Activated T-cell treated with anti-CD3 and anti-CD28 coated beads for 1 hour (primary cell): ENCODE measurements around the gene FBN1.

Experiments
- DNase-seq: peaks from one replicate; pipeline ENCODE4 v3.0.0-alpha.2; 2020; ENCODE audit warnings: low read depth

FBN1 gene

DNA sequence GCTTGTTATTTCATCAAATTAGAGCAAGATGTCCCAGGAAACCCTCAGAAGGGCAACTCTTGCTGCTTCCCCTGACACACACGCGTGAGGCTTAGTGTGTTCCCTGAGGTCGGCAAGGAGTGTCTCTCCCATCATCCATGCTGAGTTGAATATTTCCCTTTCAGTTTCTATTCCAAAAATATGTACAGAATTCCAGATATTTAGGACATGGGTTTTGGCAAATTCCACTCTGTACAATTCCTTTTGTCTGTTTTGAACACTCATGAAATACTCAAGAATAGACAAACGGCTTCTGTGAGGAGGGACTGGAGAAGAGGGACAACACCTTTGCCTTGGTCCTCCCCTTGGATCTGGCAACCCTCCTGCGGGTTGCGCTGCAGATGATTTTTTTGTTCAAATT lies 176.2 kb downstream of the FBN1 start:
- no peak for DNase-seq

DNA sequence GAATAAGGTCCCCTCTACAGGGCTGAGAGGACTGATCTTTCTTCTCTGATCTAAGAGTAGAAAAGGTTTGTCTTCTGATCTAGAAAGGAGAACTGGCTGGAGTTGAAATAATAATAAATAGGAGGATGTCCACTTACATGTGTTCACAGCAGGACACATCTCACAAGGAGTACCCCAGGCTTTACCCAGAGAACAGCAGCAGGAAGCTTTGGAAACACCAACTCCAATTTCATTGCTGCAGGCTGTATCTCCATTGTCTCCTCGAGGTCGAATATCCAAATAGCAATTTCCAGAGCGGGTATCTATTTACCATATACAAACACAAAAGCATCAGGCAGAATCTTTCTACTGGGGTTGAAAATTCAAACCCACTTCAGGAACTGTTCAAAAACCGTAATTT lies 177.7 kb downstream of the FBN1 start:
- no peak for DNase-seq

DNA sequence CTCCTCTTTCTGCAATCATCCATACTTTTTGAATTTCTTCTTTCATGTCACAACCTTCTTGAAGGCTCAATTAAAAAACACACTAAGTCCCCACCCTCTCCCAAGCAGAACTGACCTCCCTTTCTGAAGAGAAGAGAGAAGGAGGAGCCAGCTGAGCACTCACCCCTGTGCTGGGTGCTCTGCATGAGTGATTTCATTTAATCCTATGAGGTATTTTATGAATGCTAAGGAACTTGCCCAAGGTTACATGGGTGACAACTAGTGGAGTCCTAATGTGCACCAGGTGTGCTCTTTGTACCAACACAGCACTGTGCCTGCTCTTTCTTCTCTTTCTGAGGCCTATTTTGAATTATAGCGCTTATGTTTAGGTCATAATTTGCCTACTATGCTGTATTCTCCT lies 178.7 kb downstream of the FBN1 start:
- DNase-seq, result no peak

DNA sequence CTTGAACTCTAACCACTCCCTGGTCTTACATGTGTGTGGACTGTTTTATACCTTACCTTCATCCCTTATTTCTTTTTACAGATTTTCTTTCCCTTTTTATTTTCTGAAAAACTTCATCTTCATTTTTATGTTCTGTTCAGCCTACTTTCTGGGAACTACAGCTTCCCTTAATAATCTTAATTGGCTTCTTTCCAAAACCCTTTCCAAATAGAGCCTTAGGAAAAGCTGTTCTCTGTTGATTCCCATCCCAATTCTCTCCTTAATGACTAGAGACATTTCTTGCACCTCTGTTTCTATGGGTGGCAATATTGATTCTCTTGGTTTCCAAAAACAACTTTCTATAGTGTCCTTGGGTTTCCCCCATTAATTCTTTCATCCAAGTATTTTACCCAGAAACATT lies 179.4 kb downstream of the FBN1 start:
- no peak for DNase-seq

DNA sequence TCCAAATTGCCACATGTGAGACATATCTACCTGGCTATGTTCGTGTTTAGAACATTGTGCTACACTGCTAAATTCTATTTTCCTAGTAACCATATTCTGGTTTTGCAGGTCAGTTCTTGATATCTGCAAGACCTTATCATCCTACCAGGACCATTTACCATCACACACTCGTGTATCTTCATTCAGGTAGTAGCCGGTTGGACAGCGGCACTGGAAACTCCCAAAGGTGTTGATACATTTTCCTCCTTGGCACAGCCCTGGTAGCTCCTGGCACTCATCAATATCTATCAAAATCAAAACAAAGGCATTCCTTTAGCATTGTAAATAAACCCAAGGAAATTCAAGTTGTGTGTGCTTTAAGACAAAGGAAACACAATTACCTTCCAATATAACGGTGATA lies 180.1 kb downstream of the FBN1 start:
- DNase-seq, result no peak

DNA sequence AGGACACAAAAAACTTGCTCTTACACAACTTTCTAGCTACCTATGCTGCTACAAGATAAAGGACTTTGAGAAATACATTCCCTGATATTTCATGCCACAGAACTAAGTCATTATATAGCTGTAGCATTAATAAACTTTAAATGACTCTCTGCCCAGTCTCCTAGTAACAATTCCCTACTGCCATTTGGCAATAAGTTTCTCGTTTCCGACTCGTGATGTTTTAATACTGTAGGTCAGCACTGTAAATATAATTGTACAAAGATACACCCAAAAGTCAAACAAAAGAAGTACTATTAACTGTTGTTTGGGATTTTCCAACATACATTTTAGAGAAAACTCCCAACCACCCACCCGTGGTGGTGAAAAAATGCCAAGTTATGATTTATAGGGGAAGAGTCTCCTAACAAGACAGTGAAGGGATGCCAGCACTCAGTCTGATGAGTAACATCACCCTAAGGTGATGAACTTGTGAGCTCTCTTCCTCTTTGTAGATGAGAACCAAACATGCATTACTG lies 182.1 kb downstream of the FBN1 start:
- no peak for DNase-seq

DNA sequence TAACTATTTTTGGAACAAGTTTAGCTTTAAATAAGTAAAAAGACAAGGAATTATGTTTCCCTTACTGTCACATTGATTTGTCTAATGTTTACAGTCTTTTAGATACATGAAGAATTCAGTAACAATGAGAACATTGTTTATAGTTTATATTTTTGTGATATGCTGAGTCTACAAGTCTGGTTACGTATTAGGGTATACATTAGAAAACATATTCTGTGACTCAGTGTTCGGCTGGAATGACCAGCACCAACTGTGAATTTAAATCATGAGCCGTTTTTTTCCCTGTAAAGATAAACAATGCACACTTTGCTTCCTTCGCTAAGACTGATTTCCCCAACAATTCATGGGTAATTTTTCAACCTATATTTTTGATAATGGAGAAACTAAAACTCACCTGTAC lies 182.8 kb downstream of the FBN1 start:
- no peak for DNase-seq

DNA sequence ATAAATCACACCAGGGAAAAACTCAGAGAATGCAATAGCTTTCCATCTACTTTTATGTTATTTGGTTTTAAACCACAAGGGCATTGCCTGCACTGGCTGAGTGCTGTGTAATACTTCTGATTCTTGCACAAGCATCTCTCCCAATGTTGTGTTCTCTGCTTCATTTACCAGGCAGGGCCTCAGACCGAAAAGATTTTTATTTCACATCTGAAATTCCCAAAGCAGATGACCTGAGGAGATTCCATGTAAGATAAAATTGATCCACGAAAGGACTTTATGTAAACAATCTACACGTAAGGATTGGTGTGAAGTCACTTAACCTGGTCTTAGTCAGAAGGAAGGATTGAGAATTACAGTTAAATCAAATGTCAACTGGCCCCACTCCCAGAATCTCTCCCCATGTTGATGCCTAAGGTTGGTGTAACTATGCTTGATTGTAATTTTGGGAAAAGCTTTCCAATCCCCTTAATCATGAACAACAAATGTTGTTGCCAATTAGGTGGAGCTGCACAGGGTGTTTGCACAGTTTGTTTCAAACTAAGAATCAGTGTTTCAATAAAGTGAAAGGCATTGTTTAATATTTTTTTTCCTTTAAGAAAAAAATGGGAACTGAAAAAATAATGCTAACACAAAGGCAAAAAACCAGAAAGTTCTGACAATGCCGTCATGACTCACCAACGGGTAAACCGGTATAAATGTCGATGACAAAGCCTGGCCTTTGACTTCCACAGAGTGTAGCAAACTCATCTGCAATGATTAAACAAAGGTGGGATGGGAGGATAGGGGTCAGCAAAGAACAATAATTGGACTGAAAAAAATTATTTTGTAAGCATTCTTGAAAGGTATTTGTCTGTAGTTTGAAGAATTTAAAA lies 185.7 kb downstream of the FBN1 start:
- no peak for DNase-seq

DNA sequence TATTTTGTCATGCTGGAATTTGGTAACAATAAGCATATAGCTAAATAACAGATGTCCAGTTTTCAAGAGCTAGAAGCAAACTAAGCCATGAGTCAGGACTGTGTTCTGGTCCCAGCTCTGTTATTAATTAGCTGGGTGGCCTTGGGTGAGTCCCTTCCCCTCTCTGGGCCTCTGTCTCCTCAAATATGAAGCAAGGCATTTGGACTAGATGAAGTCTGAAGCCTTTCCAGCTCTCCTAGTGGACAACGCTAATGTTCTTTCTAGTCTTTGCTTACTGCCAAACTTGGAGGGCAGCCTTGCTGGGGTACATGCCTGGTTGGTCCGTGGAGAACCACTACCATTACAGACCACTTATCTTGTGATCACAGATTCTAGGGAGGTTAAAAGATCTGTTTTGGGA lies 186.6 kb downstream of the FBN1 start:
- DNase-seq, result no peak

DNA sequence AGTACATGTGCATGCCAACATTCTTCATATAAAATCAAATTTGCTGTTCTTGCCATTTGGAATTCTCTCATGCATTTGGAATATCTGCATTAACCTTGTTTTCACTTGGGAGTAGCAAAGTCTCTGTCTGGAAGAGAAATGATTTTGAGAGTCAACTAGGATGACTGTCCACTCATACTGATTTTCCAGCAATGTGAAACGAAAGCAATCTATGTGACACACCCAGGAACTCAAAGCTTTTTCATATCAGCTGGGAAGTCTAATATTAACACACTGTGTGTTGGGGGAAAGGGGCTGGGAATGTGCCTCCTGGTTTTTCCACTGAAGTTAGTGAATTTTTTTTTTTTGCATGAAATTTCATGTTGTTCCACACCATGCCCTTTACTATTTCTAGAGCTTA lies 189.4 kb downstream of the FBN1 start:
- no peak for DNase-seq

DNA sequence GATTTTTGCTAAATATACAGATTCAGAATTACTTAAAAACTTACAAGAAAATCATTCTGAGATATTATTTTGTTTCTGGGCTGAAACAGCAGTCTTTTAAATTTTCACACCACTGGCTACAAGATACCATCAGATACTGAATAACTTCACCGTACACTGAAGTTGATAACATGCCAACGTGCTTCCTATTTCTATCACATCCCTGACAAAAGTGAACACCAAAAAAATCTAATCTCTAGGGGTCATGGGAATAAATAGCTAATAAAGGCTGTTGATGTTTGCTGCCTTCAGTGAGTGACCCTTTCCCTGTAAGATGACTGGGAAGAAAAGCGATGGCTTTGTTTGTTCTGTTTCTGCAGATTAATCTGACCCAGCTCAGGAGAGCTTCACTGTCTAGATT lies 193.8 kb downstream of the FBN1 start:
- no peak for DNase-seq

DNA sequence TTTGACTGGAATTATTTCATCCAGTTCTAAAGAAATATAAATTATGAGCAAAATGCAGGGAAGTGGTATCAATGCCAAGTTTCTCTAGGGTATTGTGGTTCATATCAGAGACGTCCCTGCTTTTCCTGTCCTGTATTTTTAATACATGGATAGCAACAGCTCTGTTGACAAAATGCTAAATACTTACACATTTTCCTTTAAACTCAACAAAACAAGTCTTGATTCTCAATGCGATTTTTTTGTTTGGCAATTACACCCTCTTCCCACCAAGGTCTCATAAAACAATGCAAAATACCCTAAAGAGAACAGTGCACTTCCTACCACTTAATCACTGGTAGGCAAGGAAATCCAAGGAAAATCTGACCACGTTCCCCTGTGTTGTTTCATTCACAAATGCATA lies 194.3 kb downstream of the FBN1 start:
- no peak for DNase-seq

DNA sequence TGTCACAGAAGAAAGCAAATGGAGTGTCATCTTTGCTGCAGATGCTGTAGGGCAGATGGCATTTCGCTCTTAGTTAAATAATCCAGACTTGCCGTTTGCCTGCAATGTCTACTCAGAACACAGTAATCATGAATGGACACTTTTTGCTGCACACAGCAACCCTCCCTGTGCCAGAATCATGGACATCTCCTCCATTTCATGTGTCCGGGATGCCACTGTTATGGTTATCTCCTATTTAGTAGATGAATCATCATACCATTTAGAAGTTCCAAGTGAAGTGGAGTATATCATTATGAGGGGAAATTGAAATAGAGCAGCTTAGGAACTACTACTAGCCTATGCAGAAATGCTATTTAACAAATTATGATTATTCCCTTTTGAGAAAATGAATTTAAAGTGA lies 195.8 kb downstream of the FBN1 start:
- no peak for DNase-seq

DNA sequence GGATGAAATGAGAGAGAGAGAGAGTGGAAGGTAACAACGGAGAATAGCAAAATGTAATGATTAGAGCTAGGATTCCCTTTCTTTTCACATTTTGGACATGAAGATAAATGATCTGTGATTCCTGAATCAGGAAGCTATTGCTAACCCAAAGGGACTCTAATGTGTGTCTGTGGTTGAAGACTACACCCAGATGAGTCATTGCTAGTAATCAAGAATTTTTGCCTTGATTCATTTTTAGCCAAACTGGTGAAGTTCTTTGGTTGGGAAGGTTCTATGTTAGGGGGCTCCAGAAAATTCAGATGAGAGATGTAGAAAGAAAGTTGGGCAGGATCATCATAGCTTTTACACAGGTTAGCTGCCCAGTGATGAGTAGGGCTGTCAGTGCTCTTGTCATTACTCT lies 197.9 kb downstream of the FBN1 start:
- no peak for DNase-seq

DNA sequence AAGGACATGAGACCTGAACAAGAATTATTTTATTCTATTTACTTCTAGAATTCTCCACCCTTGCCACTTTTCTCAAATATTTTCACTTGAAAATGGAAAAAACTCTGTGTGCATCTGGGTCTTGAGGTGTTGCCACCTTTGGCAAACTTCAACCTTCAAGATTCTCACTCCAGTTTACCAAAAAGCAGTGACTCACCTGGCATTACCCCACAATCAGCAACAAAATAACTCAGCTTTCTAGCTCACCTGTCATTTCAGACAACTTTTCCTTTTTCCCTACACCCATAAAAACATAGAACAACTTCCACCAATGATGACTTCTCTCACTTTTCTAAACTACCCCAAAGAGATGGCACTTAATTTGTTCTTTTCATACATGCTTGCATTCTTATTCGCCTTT lies 198.5 kb downstream of the FBN1 start:
- DNase-seq, result no peak

DNA sequence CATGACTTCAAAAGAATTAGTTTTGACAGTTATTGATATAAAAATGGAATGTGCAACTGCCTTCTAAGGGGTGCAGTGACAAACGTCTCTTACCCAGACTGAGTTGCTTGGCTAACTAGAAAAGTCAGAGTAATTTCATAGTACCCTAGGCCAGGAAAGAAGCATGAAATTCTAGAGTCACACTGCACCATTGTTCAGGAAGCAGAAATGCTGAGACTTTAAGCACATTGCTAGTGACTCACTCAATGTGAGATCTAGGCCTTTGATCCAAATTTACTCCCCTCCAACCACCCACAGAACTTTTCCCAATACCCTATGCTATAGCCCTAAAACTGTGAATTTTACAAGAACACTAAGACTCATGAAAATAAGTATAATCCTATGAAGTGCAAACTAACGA lies 203.5 kb downstream of the FBN1 start:
- DNase-seq, result no peak

DNA sequence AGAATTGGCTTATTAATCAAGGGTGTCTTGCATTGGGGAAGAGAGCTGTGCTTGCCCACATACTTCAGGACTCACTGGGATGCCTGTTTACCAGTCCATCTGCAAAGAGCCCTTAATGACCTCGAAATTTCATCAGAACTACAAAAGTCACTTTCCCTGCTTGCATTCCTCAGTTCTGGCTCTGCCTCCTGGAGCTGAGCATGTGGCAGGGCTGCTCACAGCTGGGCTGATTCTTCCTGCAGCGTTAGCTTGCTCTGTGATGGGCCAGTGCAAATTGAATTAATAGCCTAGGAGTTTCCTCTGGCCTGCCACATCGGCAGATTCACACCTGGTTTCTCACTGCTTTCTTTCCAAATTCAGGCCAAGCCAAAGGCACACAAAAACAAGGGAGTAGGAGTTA lies 205.4 kb downstream of the FBN1 start:
- no peak for DNase-seq

DNA sequence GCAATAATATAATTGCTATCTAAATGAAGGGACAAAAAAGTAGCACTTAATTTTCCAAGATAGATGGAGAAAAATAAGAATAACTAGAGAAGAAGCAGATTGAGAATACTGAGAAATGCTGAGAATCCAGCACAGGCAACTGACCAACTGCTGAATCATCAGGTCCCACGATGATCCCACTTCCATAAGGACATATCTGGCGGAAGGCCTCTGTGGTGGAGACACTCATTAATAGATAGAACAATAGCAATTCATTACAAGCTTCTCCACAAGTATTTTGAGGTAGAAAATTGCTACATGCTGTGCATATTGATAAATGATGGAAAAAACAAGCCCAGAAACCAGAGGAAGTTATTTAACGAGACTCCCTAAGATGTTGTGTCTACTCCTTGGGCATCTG lies 208.3 kb downstream of the FBN1 start:
- DNase-seq, result no peak

DNA sequence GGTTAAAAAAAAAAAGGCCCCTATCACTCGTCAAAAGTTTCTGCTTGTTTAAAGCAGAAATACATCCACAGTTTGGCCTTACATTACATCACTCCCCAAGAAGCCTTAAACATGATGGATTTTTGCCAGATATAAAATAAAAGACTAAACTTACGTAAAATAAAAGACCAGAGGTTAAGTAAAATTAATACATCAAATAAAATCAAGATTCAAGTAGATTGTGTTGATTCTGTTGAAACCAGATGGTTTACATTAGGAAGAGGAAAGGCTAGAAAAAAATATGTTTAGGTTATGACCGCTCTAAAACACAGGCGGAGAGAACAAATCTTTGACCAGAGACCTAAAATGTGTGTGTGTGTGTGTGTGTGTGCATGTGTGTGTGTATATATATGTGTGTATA lies 210.2 kb downstream of the FBN1 start:
- no peak for DNase-seq

DNA sequence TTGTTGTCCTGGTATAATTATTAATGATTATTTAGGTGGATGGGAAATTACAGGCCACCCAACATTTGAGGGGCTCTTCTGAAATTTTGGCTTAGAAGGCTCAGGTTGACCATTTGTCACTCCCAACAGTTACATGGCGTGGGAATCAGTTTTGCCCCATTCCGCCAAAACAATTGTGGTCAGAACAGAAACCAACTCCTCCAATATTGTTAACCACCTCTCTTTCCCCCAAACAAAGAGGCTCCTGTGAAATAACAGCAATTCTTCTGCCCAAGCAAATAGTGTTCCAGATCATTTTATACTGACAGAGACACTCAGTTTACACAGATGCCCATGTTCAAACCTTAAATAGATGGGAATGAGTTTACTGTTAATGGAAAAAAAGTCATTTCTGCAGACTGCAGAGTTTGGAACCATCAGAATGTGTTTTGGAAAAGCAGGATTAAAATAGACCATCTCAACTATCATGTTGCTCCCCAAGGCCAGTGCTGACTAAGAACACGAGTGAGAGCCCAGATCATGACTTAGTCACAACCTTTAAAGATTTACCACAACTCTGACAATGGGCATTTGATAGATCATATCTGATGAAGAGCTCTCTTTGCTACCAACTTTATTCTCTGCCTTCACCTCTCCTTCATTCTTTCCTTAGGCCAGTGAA lies 212.2 kb downstream of the FBN1 start:
- no peak for DNase-seq

DNA sequence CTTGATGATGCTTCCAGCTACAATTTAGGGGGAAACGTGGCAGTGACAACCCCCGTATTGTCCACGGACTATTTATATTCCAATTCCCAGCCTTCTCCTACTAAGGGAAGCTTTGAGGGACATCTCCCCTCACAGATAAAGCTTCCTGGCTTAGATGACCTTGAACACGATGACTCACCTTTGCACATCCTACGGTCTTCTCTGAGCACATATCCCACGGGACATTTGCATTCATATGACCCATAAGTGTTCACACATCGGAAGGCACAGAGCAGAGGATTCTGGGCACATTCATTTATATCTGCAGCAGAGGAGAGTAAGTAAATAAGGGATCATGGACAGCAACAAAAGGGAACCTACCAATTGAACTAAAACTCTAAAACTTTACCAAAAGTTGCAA lies 212.8 kb downstream of the FBN1 start:
- DNase-seq, result no peak

DNA sequence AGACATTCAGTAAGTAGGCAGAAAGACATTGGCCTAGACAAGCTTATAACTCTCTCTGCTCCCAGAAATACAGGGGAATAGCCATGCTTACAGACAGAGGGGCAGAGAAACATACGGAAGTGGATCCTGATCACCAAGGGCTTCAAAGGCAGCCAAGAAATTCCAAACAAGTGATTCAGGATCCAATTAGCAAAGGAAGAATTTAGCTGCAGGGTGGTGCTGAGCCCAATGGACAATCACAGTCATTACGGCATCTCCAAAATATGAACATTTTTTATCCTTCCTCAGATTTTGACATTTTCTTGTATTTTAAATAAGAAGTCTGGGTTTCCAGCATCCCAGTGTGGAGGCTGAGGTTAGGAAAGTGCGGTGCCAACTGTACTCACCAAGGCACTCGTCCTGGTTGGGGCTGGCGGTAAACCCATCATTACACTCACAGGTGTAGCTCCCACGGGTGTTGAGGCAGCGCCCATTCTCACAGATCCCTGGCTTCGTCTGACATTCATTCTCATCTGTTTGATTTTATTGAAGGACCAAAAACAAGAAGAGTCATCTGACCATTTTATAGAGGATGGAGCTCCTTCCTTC lies 217.5 kb downstream of the FBN1 start:
- no peak for DNase-seq

DNA sequence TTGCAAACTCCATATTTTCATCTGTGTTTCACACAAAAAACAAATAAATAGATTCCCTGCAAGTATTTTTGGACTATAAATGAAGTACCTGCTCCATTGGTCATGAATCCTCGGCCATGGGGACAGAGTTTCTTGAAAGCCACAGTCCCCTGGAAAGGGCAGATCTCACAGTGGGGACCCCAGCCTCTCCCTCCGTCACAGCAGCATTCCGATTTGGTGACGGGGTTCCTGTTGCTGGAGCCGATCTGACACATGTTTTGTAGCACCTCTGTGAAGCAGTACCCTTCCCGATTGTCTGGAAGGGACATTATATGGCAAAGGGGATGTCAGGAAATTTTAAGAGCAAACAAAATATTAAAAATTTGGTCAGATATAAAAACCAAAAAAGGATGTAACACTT lies 218.0 kb downstream of the FBN1 start:
- DNase-seq, result no peak
